ENCODE results near the gene DIP2A.

DNA sequence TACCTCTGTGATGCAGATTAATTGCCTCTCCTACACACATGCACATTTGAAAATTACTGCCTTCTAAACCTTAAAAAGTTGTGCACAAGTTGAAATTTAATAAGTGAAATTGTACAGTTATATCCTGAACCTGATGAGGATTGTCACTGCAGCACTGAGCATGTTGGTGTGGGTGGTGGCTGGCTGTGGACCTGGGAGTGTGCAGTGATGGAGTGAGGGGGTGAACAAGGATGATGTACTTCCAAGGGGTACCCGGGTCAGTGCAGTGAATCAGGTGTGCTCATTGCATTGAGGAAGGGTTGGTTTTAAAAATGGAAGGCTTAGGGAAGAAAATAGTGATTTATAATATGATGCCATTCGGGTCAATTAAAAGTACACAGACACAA is 24.1 kb downstream of the DIP2A start:
- TF ChIP-seq POLR2AphosphoS5 (IDR thresholded peaks at IDR 0.05) (no peak), POLR2A (IDR thresholded peaks at IDR 0.05) (no peak)
